Effector memory CD4-positive, alpha-beta T cell (primary cell): ENCODE data around the gene COL4A4.
"Not testable (repeated sequence)": the region's sequence is repeated elsewhere in the genome, so short reads cannot be mapped to it uniquely, and the experiment has no call there.

Source experiments
- DNase-seq, 3 donors: peaks; one replicate each; pipeline ENCODE4 v3.0.0-alpha.2; 2020
- H3K27ac ChIP-seq: 2 replicates; pipeline ENCODE4 v1.7.0; 2013; ENCODE audit warnings: mild to moderate bottlenecking, low read length, moderate library complexity; ENCODE audit not compliant: insufficient read depth, poor library complexity, severe bottlenecking
- H3K27me3 ChIP-seq: replicated peaks from 2 replicates; pipeline ENCODE4 v1.7.0; 2013; ENCODE audit warnings: mild to moderate bottlenecking, low read length; ENCODE audit not compliant: insufficient read depth, control insufficient read depth, poor library complexity, severe bottlenecking
- H3K36me3 ChIP-seq: 2 replicates; pipeline ENCODE4 v1.7.0; 2013; ENCODE audit warnings: mild to moderate bottlenecking, low read length, moderate library complexity; ENCODE audit not compliant: control insufficient read depth, insufficient read depth
- H3K4me1 ChIP-seq: 2 replicates; pipeline ENCODE4 v1.7.0; 2013; ENCODE audit warnings: low read length, mild to moderate bottlenecking; ENCODE audit not compliant: control insufficient read depth, insufficient read depth, poor library complexity, severe bottlenecking
- H3K4me3 ChIP-seq: 2 replicates; pipeline ENCODE4 v1.7.0; 2013; ENCODE audit warnings: low read length, low read depth, mild to moderate bottlenecking; ENCODE audit not compliant: insufficient read depth, poor library complexity, severe bottlenecking
- H3K9me3 ChIP-seq: 2 replicates; pipeline ENCODE4 v1.7.0; 2013; ENCODE audit warnings: mild to moderate bottlenecking, low read length, moderate library complexity; ENCODE audit not compliant: control insufficient read depth

Gene COL4A4

GRCh38 chr2:227095346-227095745, 68.7 kb downstream of the COL4A4 start:
- Histone ChIP-seq H3K36me3 (no peaks in the 10 kb centered on the region), H3K4me1 (no peaks in the 10 kb centered on the region), H3K27me3 (no peaks in the 10 kb centered on the region), H3K9me3 (no peaks in the 10 kb centered on the region), H3K4me3 (no peak overlapping the region), H3K27ac (no peak overlapping the region)
- DNase-seq = no peak

DNA sequence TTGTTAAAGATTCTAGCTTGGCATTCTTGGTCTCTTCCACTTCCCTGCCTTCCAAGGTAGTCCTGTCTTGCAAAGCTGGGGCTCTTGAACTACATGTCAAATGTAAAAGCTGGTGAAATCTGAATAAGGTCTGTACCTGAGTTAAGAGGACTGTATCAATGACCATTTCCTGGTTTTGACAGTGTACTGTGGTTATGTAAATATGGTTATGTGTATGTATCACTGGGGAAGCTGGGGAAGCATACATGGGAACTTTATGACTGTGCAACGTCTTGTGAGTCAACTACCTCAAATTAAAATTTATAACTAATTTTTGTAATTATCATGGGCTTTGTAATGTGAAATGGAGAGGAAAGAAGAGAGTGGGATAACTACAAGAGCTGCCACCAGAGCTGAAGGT, 81.7 kb downstream of the COL4A4 start:
- Histone ChIP-seq H3K27ac (no peak overlapping the region), H3K4me3 (no peak overlapping the region), H3K36me3 (no peaks in the 10 kb centered on the region), H3K9me3 (no peaks in the 10 kb centered on the region), H3K4me1 (no peaks in the 10 kb centered on the region), H3K27me3 (no peaks in the 10 kb centered on the region)
- DNase-seq = no peak

GRCh38 chr2:227079726-227080125, 84.3 kb downstream of the COL4A4 start:
- Histone ChIP-seq H3K4me3 (no peak overlapping the region), H3K4me1 (no peaks in the 10 kb centered on the region), H3K9me3 (no peaks in the 10 kb centered on the region), H3K27ac (no peak overlapping the region), H3K36me3 (no peaks in the 10 kb centered on the region), H3K27me3 (no peaks in the 10 kb centered on the region)
- DNase-seq = no peak

- not testable (repeated sequence) for H3K4me1 ChIP-seq, H3K27ac ChIP-seq, DNase-seq, H3K4me3 ChIP-seq, H3K36me3 ChIP-seq, H3K9me3 ChIP-seq, H3K27me3 ChIP-seq
Observed at GRCh38 chr2:227065065-227065464, 98.9 kb downstream of the COL4A4 start.

DNA sequence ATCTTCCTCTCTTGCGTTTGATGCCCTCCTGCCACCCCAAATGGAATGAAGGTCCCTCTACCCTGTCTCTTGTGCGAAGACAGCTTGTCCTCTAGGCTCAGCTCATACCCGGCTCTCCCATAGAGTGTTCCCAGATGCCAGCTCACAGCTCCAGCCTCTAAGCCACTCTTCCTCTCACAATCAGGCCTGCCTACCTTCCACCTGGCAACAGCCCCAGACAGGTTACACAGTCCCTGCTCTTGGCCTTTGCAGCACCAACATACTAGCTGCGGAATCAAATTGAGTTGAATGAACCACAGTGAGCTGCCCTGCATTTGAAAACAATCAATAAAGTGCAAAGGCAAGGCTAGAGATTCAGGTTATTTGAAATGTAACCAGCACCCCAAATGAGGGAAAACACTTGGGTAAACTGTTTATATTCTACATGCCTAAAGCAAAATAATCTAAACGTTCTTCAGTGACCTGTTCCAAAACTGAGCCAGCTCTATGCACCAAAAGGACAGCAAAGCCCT, 105.1 kb downstream of the COL4A4 start:
- H3K4me1 ChIP-seq = no peaks in the 10 kb centered on the region
- H3K27ac ChIP-seq = no peak overlapping the region
- no peaks in the 10 kb centered on the region for H3K36me3 ChIP-seq
- DNase-seq = no peak
- no peak overlapping the region for H3K4me3 ChIP-seq
- H3K27me3 ChIP-seq = no peaks in the 10 kb centered on the region
- no peaks in the 10 kb centered on the region for H3K9me3 ChIP-seq

- no peaks in the 10 kb centered on the region for H3K27me3 ChIP-seq
- no peaks in the 10 kb centered on the region for H3K4me1 ChIP-seq
- H3K27ac ChIP-seq = no peak overlapping the region
- no peaks in the 10 kb centered on the region for H3K9me3 ChIP-seq
- no peak for DNase-seq
- H3K36me3 ChIP-seq = no peaks in the 10 kb centered on the region
- H3K4me3 ChIP-seq = no peak overlapping the region
Observed at GRCh38 chr2:227057743-227058447, 106.1 kb downstream of the COL4A4 start.

GRCh38 chr2:227057060-227057459, 106.9 kb downstream of the COL4A4 start:
- no peaks in the 10 kb centered on the region for H3K9me3 ChIP-seq
- DNase-seq = no peak
- no peaks in the 10 kb centered on the region for H3K4me1 ChIP-seq
- H3K27me3 ChIP-seq = no peaks in the 10 kb centered on the region
- H3K4me3 ChIP-seq = no peak overlapping the region
- H3K36me3 ChIP-seq = no peaks in the 10 kb centered on the region
- H3K27ac ChIP-seq = no peak overlapping the region

- Histone ChIP-seq H3K9me3 (no peaks in the 10 kb centered on the region), H3K27me3 (no peaks in the 10 kb centered on the region), H3K27ac (no peak overlapping the region), H3K36me3 (no peaks in the 10 kb centered on the region), H3K4me3 (no peak overlapping the region), H3K4me1 (no peaks in the 10 kb centered on the region)
- DNase-seq = no peak
Observed at GRCh38 chr2:227054006-227054405, 110.0 kb downstream of the COL4A4 start.

DNA sequence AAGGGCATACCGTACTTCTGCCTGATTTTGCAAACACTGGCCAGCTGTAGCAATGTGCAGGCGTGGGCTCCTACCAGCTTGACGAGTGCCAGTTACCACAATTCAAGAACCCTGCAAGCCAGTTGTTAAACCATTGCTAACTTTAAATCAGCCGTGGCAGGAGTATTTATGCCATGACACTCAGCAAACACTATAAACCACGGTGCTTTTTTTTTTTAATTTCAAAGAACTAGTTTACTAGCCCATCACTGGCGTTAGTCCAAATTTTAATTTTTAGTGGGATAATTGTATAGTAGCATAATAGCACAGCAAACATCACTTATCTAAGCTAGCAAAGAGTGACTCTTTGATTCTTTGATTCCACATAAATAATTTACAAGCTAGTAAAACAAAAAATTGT, 111.1 kb downstream of the COL4A4 start:
- Histone ChIP-seq H3K4me1 (no peaks in the 10 kb centered on the region), H3K27ac (no peak overlapping the region), H3K9me3 (no peaks in the 10 kb centered on the region), H3K27me3 (no peaks in the 10 kb centered on the region), H3K4me3 (no peak overlapping the region), H3K36me3 (no peaks in the 10 kb centered on the region)
- no peak for DNase-seq

DNA sequence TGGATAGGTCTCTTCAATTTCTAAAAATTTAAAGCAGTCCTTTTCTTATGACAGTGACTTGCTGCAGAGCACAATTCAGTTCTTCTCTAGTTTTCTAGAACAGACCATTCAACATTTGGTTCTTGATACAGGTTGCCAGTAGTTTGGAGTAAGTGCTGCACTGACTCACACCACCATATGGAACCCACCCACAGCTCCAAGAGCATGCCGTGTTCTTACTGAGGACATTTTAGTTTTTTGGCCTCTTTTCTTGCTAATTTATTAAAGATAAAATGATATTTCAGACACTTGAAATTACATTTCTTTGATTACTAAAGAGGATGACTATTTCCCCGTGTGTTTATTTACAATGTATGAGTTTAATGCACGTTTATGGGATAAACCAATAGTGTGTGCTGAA, 120.0 kb downstream of the COL4A4 start:
- no peak for DNase-seq
- Histone ChIP-seq H3K9me3 (no peaks in the 10 kb centered on the region), H3K27ac (no peak overlapping the region), H3K4me3 (no peak overlapping the region), H3K36me3 (no peaks in the 10 kb centered on the region), H3K4me1 (no peaks in the 10 kb centered on the region), H3K27me3 (no peaks in the 10 kb centered on the region)
